Nephron progenitor cell (in vitro differentiated cells): ENCODE measurements around the gene PITPNM2.

Experiments
- DNase-seq: peaks from one replicate; pipeline ENCODE4 v3.0.0; 2021
- H3K27ac Mint-ChIP-seq: 2 replicates; pipeline ENCODE4 v1.8.0; 2021; ENCODE audit warnings: mild to moderate bottlenecking, moderate library complexity, mixed read lengths
- H3K27me3 Mint-ChIP-seq: 2 replicates; pipeline ENCODE4 v1.8.0; 2021; ENCODE audit warnings: mild to moderate bottlenecking, low read depth, mixed read lengths; ENCODE audit not compliant: poor library complexity
- H3K36me3 Mint-ChIP-seq: 2 replicates; pipeline ENCODE4 v1.8.0; 2021; ENCODE audit warnings: low read depth, mixed read lengths
- H3K4me1 Mint-ChIP-seq: 2 replicates; pipeline ENCODE4 v1.8.0; 2021; ENCODE audit warnings: mixed read lengths
- H3K4me3 Mint-ChIP-seq: 2 replicates; pipeline ENCODE4 v1.8.0; 2021; ENCODE audit warnings: mild to moderate bottlenecking, moderate library complexity, mixed read lengths
- H3K9me3 Mint-ChIP-seq: 2 replicates; pipeline ENCODE4 v1.8.0; 2021; ENCODE audit warnings: mild to moderate bottlenecking, moderate library complexity, mixed read lengths
- CTCF ChIP-seq: fragments of 200-600 bp; sonication (generic); IDR thresholded peaks from 2 replicates; pipeline ENCODE4 v1.5.0; 2021; ENCODE audit warnings: antibody characterized with exemption

The PITPNM2 gene

GRCh38 chr12:123120452-123121166 is 30.3 kb downstream of the PITPNM2 start:
- no peaks in the 10 kb centered on the region for H3K9me3 Mint-ChIP-seq
- no peak overlapping the region for H3K27ac Mint-ChIP-seq
- peaks cover 5% of the 10 kb centered on the region for H3K27me3 Mint-ChIP-seq
- no peak for DNase-seq
- H3K36me3 Mint-ChIP-seq, result no peaks in the 10 kb centered on the region
- TF ChIP-seq CTCF, result no peak
- peaks cover 22% of the 10 kb centered on the region for H3K4me1 Mint-ChIP-seq
- H3K4me3 Mint-ChIP-seq, result no peak overlapping the region

- H3K4me3 Mint-ChIP-seq, result no peak overlapping the region
- peaks cover 5% of the 10 kb centered on the region for H3K27me3 Mint-ChIP-seq
- peaks cover 30% of the 10 kb centered on the region for H3K4me1 Mint-ChIP-seq
These were observed 31.1 kb downstream of the PITPNM2 start for GRCh38 chr12:123119808-123120207.

DNA sequence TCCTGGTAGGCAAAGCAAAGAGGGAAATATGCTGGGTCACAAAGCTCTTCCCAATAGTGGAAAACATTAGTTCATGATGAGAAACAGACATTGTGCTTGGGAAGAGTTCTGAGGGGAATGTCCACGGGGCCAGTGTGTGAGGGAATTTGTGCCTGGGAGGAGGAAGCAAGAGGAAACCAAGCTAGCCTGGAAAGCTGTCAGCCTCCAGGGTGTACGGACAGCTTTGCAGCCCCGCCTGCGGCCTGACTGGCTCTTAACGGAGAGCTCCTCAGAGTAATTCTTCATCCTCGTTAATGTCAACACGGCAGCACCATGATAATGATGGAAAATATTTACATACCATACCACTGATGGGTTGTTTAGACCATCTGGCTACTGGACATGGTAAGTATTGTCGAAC is 32.4 kb downstream of the PITPNM2 start:
- Mint-ChIP-seq H3K4me1 (peaks cover 40% of the 10 kb centered on the region), H3K4me3 (no peak overlapping the region), H3K27ac (no peak overlapping the region), H3K27me3 (peaks cover 5% of the 10 kb centered on the region), H3K36me3 (no peaks in the 10 kb centered on the region), H3K9me3 (no peaks in the 10 kb centered on the region)
- DNase-seq, result no peak
- no peak for TF ChIP-seq CTCF

More at GRCh38 chr12:123119808-123120207, 31.1 kb downstream of the PITPNM2 start:
- no peaks in the 10 kb centered on the region for H3K9me3 Mint-ChIP-seq
- H3K36me3 Mint-ChIP-seq, result no peaks in the 10 kb centered on the region
- TF ChIP-seq CTCF, result no peak
- no peak for DNase-seq
- H3K27ac Mint-ChIP-seq, result no peak overlapping the region

DNA sequence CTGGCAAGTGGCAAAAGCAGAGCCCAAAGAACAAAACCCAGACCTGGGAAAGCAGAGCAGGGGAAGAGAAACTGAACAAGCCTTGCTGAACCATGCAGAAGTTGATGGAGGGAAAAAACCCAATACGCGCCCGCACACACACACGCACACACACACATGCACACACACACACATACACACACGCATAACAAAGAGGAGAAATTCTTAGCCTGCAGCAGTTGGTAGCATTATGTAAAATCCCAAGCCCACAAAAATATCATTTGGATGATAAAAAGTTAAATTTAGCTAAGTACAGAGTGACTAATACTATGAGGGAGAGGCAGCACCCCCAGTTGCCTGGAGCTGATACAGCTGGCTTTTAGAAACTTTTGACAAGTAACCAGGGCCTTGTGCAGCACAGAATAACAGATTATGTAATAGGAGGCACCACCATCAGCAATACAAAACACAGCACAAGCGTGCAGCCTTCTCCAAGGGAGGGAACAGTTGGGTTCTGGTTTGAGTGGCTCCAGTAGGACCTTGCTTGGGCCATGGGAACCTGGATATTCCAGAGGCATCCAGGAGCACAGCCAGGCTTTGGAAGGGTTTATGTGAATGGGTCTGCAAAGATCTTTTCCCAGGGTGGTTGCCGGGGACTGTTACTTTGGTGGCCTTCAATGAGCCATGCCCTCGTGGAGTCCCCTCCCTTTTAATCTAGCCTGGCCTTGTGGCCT is 35.3 kb downstream of the PITPNM2 start:
- TF ChIP-seq CTCF, result no peak
- H3K9me3 Mint-ChIP-seq, result no peaks in the 10 kb centered on the region
- H3K4me1 Mint-ChIP-seq, result peaks cover 52% of the 10 kb centered on the region
- H3K36me3 Mint-ChIP-seq, result no peaks in the 10 kb centered on the region
- peaks cover 5% of the 10 kb centered on the region for H3K27me3 Mint-ChIP-seq
- DNase-seq, result no peak
- peak overlapping the region; percentile 24 for H3K27ac Mint-ChIP-seq
- no peak overlapping the region for H3K4me3 Mint-ChIP-seq

DNA sequence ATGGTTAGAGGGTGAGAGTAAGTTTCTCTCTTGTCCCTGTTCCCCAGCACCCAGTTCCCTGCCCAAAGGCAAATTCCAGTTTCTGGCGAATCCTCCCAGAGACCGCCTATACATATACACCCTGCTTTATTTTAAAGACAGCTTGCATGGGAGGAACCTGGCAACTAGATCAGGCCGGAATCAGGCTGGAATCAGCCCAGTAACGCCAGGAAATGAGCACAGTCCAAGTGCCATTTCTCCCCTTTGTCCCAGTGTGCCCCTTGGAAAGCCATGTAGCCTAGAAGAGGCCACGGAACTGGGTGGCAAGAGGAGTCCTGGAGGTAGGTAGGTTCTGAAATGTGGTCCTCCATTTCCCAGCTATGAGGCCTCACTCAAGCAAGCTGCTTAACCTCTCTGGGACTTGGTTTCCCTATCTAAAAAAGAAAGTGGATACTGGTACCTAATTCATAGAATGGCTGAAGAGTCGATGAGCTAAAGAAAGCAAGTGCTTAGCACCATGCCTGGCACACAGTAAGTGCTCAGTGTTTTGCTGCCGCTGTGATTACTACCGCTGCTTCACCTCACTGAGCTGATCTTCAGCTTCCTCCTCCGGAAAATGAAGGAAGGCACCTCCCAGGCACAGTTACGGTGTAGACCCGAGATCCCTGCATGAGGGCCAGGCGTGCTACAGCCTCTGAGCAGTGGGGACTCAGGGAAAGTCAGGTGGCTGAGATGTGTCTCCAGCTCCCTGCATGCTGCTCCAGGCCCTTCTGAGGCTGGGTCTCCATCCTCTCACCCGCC is 36.4 kb downstream of the PITPNM2 start:
- Mint-ChIP-seq H3K9me3 (no peaks in the 10 kb centered on the region), H3K27me3 (peaks cover 5% of the 10 kb centered on the region), H3K36me3 (no peaks in the 10 kb centered on the region), H3K27ac (peak overlapping the region; percentile 22), H3K4me3 (no peak overlapping the region), H3K4me1 (peaks cover 58% of the 10 kb centered on the region)
- no peak for TF ChIP-seq CTCF
- DNase-seq, result no peak
